H1 (cell line): Measurements from ENCODE around the gene CCDC12.
A peak's percentile ranks its signal among the peaks of the same experiment; 100 is the strongest.

Source experiments
- EP300 ChIP-seq, 2 experiments: IDR thresholded peaks; 1 replicate in 1 of 2; 2 replicates in 1 of 2; pipeline ENCODE4 v1.6.1; 2011 to 2012; ENCODE audit warnings: low read depth in 2 of 2, low read length in 2 of 2, mild to moderate bottlenecking in 2 of 2, borderline replicate concordance in 1 of 2, inconsistent platforms in 1 of 2, moderate library complexity in 1 of 2
- FOSL1 ChIP-seq: IDR thresholded peaks from 2 replicates; pipeline ENCODE4 v1.6.1; 2011; ENCODE audit warnings: mild to moderate bottlenecking, low read depth, low read length, moderate library complexity; ENCODE audit not compliant: insufficient read depth
- POLR2A ChIP-seq, 2 experiments: IDR thresholded peaks; 1 replicate in 1 of 2; 2 replicates in 1 of 2; pipeline ENCODE4 v1.6.1; 2011; ENCODE audit warnings: low read depth in 2 of 2, low read length in 2 of 2, mild to moderate bottlenecking in 2 of 2; ENCODE audit errors: control extremely low read depth in 1 of 2
- POLR2AphosphoS5 ChIP-seq: IDR thresholded peaks from 2 replicates; pipeline ENCODE4 v1.6.1; 2011; ENCODE audit warnings: low read depth, low read length
- RAD21 ChIP-seq, 2 experiments: IDR thresholded peaks in 1 of 2; conservative IDR thresholded peaks in 1 of 2; 2 replicates each; pipeline ENCODE4 v1.6.1; 2011; ENCODE audit warnings: low read depth in 2 of 2, low read length in 2 of 2, improper control_type of control experiment in 1 of 2, inconsistent platforms in 1 of 2, mild to moderate bottlenecking in 1 of 2, moderate library complexity in 1 of 2
- SP1 ChIP-seq: IDR thresholded peaks from 2 replicates; pipeline ENCODE4 v1.6.1; 2011; ENCODE audit warnings: low read depth, low read length
- SRF ChIP-seq: IDR thresholded peaks from 2 replicates; pipeline ENCODE4 v1.6.1; 2011; ENCODE audit warnings: mild to moderate bottlenecking, low read depth, low read length, moderate library complexity
- TAF1 ChIP-seq: IDR thresholded peaks from 2 replicates; pipeline ENCODE4 v1.6.1; 2011; ENCODE audit warnings: mild to moderate bottlenecking, low read depth, low read length
- TF ChIP-seq, protein P1 (sequence below), 3 experiments: IDR thresholded peaks; 1 replicate in 2 of 3; 2 replicates in 1 of 3; pipeline versions ENCODE4 v1.5.1 to v1.6.1; 2011; ENCODE audit warnings: low read length in 3 of 3, mild to moderate bottlenecking in 3 of 3, inconsistent platforms in 2 of 3, low read depth in 1 of 3, moderate library complexity in 1 of 3; ENCODE audit not compliant: insufficient read depth in 1 of 3; ENCODE audit errors: control extremely low read depth in 1 of 3
- TF ChIP-seq, protein P2 (sequence below): IDR thresholded peaks from 2 replicates; pipeline ENCODE4 v1.6.1; 2011; ENCODE audit warnings: low read depth, mild to moderate bottlenecking, low read length; ENCODE audit not compliant: insufficient read depth
- TF ChIP-seq, protein P3 (sequence below): IDR thresholded peaks from 2 replicates; pipeline ENCODE4 v1.6.1; 2011; ENCODE audit warnings: low read length, improper control_type of control experiment
- TF ChIP-seq, protein P4 (sequence below): IDR thresholded peaks from 2 replicates; pipeline ENCODE4 v1.6.1; 2012; ENCODE audit warnings: inconsistent platforms

DNA sequence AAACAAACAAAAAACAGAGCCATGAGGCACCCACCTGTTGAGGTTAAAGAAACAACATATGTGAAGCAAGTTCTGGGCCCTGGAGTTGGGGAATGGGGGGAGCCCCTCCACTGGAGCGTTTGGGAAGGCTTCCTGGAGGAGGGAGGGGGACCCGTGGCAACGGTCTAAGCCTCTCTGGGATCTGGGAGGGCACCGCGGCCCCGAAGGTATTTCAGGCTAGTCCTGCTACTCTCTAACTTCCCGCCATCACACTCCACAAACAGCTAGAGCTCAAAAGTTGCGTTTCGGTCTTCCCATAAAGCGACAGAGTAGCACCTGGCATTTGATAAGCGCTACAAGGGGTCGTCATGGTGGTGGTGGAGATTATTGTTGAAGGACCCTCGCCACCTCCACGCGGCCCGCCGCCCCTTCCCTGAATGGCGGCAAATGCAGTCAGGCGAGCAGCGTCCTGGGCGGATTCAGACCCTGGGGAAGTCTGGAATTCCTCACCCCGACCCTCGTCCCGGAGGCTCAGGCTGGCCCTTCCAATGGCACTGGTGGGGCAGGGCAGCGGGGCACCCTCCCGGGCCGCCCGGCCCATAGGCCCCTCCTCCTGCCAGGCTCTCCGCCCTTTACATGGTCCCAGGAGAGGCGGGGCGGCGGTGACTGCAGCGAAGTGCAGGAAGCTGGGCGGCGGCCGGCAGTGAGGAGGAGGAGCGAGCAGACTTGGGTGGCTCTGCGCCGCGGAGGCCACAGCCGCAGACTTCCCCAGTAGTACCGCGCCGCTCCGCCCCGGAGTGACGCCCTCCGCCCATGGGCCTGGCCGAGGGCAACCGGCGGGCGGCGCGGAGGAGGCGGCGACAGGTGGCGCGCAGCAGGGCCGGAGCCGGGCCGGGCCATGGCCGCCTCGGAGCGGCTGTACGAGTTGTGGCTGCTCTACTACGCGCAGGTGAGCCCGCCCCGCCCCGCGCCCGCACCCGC is 2.7 kb upstream of the CCDC12 start, which contains the start of gene NBEAL2:
- TF ChIP-seq POLR2AphosphoS5 = peak; percentile 70; the same call in 1 of the 2 replicates
- TF ChIP-seq POLR2A (IDR thresholded peaks at IDR 0.05; ENCODE audit: control extremely low read depth in 1 of 2, low read depth in 2 of 2, low read length in 2 of 2) = peak in 1 of 2 experiments; percentile 78; a peak in 2 of 3 replicates
- TF ChIP-seq, protein P1, sequence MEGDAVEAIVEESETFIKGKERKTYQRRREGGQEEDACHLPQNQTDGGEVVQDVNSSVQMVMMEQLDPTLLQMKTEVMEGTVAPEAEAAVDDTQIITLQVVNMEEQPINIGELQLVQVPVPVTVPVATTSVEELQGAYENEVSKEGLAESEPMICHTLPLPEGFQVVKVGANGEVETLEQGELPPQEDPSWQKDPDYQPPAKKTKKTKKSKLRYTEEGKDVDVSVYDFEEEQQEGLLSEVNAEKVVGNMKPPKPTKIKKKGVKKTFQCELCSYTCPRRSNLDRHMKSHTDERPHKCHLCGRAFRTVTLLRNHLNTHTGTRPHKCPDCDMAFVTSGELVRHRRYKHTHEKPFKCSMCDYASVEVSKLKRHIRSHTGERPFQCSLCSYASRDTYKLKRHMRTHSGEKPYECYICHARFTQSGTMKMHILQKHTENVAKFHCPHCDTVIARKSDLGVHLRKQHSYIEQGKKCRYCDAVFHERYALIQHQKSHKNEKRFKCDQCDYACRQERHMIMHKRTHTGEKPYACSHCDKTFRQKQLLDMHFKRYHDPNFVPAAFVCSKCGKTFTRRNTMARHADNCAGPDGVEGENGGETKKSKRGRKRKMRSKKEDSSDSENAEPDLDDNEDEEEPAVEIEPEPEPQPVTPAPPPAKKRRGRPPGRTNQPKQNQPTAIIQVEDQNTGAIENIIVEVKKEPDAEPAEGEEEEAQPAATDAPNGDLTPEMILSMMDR (IDR thresholded peaks at IDR 0.05; ENCODE audit: control extremely low read depth in 1 of 3, insufficient read depth in 1 of 3, low read depth in 1 of 3, low read length in 3 of 3) = no peak
- TF ChIP-seq SP1 = no peak
- TF ChIP-seq, protein P2, sequence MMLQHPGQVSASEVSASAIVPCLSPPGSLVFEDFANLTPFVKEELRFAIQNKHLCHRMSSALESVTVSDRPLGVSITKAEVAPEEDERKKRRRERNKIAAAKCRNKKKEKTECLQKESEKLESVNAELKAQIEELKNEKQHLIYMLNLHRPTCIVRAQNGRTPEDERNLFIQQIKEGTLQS = no peak
- TF ChIP-seq RAD21 (IDR thresholded peaks at IDR 0.05 in 1 of 2, conservative IDR thresholded peaks at IDR 0.05 in 1 of 2; ENCODE audit: low read depth in 2 of 2, low read length in 2 of 2) = no peak; a peak in 1 of 4 replicates
- TF ChIP-seq, protein P3, sequence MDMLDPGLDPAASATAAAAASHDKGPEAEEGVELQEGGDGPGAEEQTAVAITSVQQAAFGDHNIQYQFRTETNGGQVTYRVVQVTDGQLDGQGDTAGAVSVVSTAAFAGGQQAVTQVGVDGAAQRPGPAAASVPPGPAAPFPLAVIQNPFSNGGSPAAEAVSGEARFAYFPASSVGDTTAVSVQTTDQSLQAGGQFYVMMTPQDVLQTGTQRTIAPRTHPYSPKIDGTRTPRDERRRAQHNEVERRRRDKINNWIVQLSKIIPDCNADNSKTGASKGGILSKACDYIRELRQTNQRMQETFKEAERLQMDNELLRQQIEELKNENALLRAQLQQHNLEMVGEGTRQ = no peak
- TF ChIP-seq SRF = no peak
- TF ChIP-seq, protein P4, sequence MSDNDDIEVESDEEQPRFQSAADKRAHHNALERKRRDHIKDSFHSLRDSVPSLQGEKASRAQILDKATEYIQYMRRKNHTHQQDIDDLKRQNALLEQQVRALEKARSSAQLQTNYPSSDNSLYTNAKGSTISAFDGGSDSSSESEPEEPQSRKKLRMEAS = peak; percentile 90
- no peak for TF ChIP-seq FOSL1
- peak in 1 of 2 experiments; percentile 61; a peak in 1 of 3 replicates for TF ChIP-seq EP300 (IDR thresholded peaks at IDR 0.05; ENCODE audit: borderline replicate concordance in 1 of 2, low read depth in 2 of 2, low read length in 2 of 2)
- TF ChIP-seq TAF1 = peak; percentile 53; the same call in 1 of the 2 replicates
